GM23248 (cell line): ENCODE results near the gene ISL2.

Source experiments
- EZH2 ChIP-seq: fragments of 200-600 bp; sonication (generic); IDR thresholded peaks from 2 replicates; pipeline ENCODE4 v1.6.1; 2018; ENCODE audit warnings: antibody characterized with exemption, mild to moderate bottlenecking; ENCODE audit not compliant: insufficient read depth, poor library complexity, severe bottlenecking
- EZH2phosphoT487 ChIP-seq: fragments of 200-600 bp; sonication (generic); IDR thresholded peaks from 2 replicates; pipeline ENCODE4 v1.6.1; 2018; ENCODE audit warnings: antibody characterized with exemption, moderate library complexity, mild to moderate bottlenecking, low read depth; ENCODE audit not compliant: insufficient read depth

DNA sequence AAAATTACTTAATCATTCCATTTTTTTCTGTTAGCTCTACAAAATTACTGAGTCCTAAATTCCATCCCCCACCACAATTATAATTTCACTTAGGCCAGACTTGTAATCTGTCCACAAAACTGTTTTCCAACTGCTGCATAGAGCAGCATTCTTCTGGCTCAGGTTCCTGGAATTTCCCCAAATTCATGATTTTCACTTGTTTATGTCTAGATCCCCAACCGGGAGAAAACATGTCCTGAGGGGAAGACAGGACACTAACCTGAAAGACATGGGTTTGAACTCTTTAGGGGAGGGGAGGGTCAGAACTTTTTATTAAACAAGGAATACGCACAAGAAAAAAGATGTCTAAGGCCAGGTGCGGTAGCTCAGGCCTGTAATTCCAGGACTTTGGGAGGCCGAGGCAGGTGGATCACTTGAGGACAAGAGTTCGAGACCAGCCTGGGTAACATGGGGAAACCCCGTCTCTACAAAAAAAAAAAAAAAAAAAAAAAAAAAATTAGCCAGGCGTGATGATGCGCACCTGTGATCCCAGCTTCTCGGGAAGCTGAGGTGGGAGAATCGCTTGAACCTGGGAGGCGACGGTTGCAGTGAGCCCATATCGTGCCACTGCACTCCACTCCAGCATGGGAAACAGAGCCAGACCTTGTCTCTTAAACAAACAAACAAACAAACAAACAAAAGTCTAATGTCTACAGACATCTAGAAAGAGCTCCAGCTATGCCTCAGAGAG is 26.8 kb upstream of the ISL2 start:
- TF ChIP-seq EZH2 (no peak), EZH2phosphoT487 (no peak)
